ENCODE data around the gene MEF2C. TPM values are rescaled to one million over a fixed set of nuclear protein-coding genes. Genes with fewer than 3 reads are reported as not detected.

Gene MEF2C
- total RNA-seq, 5 donors from 2014 or later (not counting 1 experiment from before 2014, with no cell fraction given): 2.5 to 9.4 (median 4.4) TPM

GRCh38 chr5:88885002-88885401 lies 2.0 kb upstream of the MEF2C start:
- Histone ChIP-seq H3K27me3 (replicated peaks in 1 of 2; ENCODE audit: control insufficient read depth in 2 of 2, extremely low read depth in 1 of 2, insufficient read depth in 2 of 2, low read length in 1 of 2) (peaks cover 0 to 25% of the 10 kb centered on the region in 2 experiments), H3K9me3 (no peaks in the 10 kb centered on the region), H3K4me3 (ENCODE audit: control insufficient read depth in 1 of 2, extremely low read depth in 1 of 2, low read length in 1 of 2) (no peak overlapping the region), H3K4me1 (ENCODE audit: control insufficient read depth in 1 of 2, extremely low read depth in 1 of 2, insufficient read depth in 2 of 2, low read length in 2 of 2) (peaks cover 10 to 15% of the 10 kb centered on the region in 2 experiments), H3K36me3 (ENCODE audit: control insufficient read depth in 2 of 2, extremely low read depth in 1 of 2, insufficient read depth in 1 of 2, low read length in 1 of 2) (no peaks in the 10 kb centered on the region), H3K27ac (ENCODE audit: low read length) (no peak overlapping the region)
- peaks cover 45 to 62% of the 10 kb centered on the region in 2 donors for H3K27me3 Mint-ChIP-seq
- DNase-seq: no peak
- ATAC-seq (replicated peaks in 1 of 4): no peak
- no peaks in the 10 kb centered on the region for H3K9me3 Mint-ChIP-seq
- H3K27ac Mint-ChIP-seq: no peak overlapping the region
- ChIA-PET POLR2A (no interaction called here), CTCF (no interaction called here)
- H3K4me1 Mint-ChIP-seq: peaks cover 26 to 28% (median 28%) of the 10 kb centered on the region in 3 donors
- H3K36me3 Mint-ChIP-seq: no peaks in the 10 kb centered on the region
- no CpG with 5 or more reads among the region's 1 CpG for whole genome bisulfite sequencing (ENCODE audit: insufficient coverage)
- H3K4me3 Mint-ChIP-seq: no peak overlapping the region

DNA sequence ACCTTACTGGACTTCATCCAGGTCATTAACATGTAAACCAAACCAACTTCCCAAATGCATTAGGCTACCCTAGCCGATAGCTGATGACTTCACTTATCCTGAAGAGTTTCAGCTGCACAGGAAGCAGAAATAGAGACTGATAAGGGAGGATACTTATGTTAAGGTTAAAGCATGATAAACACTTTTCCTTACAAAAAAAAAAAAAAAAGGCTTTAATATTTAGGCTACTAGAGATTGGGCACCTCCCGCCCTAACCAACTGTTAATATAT lies 1.6 kb upstream of the MEF2C start:
- ChIA-PET POLR2A (no interaction called here), CTCF (no interaction called here)
- WGBS (ENCODE audit: insufficient coverage): no CpG with 5 or more reads among the region's 2 CpGs
- peaks cover 24 to 28% (median 25%) of the 10 kb centered on the region in 3 donors for H3K4me1 Mint-ChIP-seq
- ATAC-seq (replicated peaks in 1 of 4) (no peak), DNase-seq (no peak)
- H3K27me3 Mint-ChIP-seq: peaks cover 40 to 62% of the 10 kb centered on the region in 2 donors
- H3K9me3 Mint-ChIP-seq: no peaks in the 10 kb centered on the region
- no peak overlapping the region for H3K27ac Mint-ChIP-seq
- peak overlapping the region in 2 of 3 donors; percentile 81 to 91 for H3K4me3 Mint-ChIP-seq
- Histone ChIP-seq H3K27me3 (replicated peaks in 1 of 2; ENCODE audit: control insufficient read depth in 2 of 2, extremely low read depth in 1 of 2, insufficient read depth in 2 of 2, low read length in 1 of 2) (peaks cover 0 to 21% of the 10 kb centered on the region in 2 experiments), H3K9me3 (no peaks in the 10 kb centered on the region), H3K4me3 (ENCODE audit: control insufficient read depth in 1 of 2, extremely low read depth in 1 of 2, low read length in 1 of 2) (peak overlapping the region in 1 of 2 donors; percentile 94), H3K36me3 (ENCODE audit: control insufficient read depth in 2 of 2, extremely low read depth in 1 of 2, insufficient read depth in 1 of 2, low read length in 1 of 2) (no peaks in the 10 kb centered on the region), H3K27ac (ENCODE audit: low read length) (no peak overlapping the region), H3K4me1 (ENCODE audit: control insufficient read depth in 1 of 2, extremely low read depth in 1 of 2, insufficient read depth in 2 of 2, low read length in 2 of 2) (peaks cover 10 to 12% of the 10 kb centered on the region in 2 experiments)
- H3K36me3 Mint-ChIP-seq: no peaks in the 10 kb centered on the region

- Mint-ChIP-seq H3K27me3 (peaks cover 38 to 59% of the 10 kb centered on the region in 2 donors), H3K4me1 (peaks cover 23 to 28% (median 24%) of the 10 kb centered on the region in 3 donors), H3K9me3 (no peaks in the 10 kb centered on the region), H3K4me3 (peak overlapping the region; percentile 74 to 91 (median 81)), H3K27ac (peak overlapping the region in 1 of 2 donors; percentile 38), H3K36me3 (no peaks in the 10 kb centered on the region)
- peaks cover 10% of the 10 kb centered on the region in 2 experiments for H3K4me1 ChIP-seq (ENCODE audit: control insufficient read depth in 1 of 2, extremely low read depth in 1 of 2, insufficient read depth in 2 of 2, low read length in 2 of 2)
- no peak overlapping the region for H3K27ac ChIP-seq (ENCODE audit: low read length)
- ATAC-seq (replicated peaks in 1 of 4) (peak in 1 of 4 experiments; percentile 12), DNase-seq (peak in 1 of 35 experiments; percentile 12)
- WGBS (ENCODE audit: insufficient coverage): 1% methylated on average over 31 of the region's 46 CpGs
- H3K9me3 ChIP-seq: no peaks in the 10 kb centered on the region
- peaks cover 0 to 16% of the 10 kb centered on the region in 2 experiments for H3K27me3 ChIP-seq (replicated peaks in 1 of 2; ENCODE audit: control insufficient read depth in 2 of 2, extremely low read depth in 1 of 2, insufficient read depth in 2 of 2, low read length in 1 of 2)
- H3K4me3 ChIP-seq (ENCODE audit: control insufficient read depth in 1 of 2, extremely low read depth in 1 of 2, low read length in 1 of 2): peak overlapping the region; percentile 21 to 94
- ChIA-PET POLR2A (no interaction called here), CTCF (no interaction called here)
- H3K36me3 ChIP-seq (ENCODE audit: control insufficient read depth in 2 of 2, extremely low read depth in 1 of 2, insufficient read depth in 1 of 2, low read length in 1 of 2): no peaks in the 10 kb centered on the region
Observed at GRCh38 chr5:88883836-88884607, 1.0 kb upstream of the MEF2C start.

GRCh38 chr5:88882276-88883038 lies 527 bp downstream of the MEF2C start:
- Mint-ChIP-seq H3K9me3 (no peaks in the 10 kb centered on the region), H3K4me1 (peaks cover 23 to 28% (median 24%) of the 10 kb centered on the region in 3 donors), H3K36me3 (no peaks in the 10 kb centered on the region), H3K27ac (peak overlapping the region in 1 of 2 donors; percentile 65), H3K4me3 (peak overlapping the region; percentile 69 to 91 (median 84)), H3K27me3 (peaks cover 31 to 49% of the 10 kb centered on the region in 2 donors)
- no peak overlapping the region for H3K27ac ChIP-seq (ENCODE audit: low read length)
- 3% methylated on average over 5 of the region's 15 CpGs for WGBS (ENCODE audit: insufficient coverage)
- H3K27me3 ChIP-seq (replicated peaks in 1 of 2; ENCODE audit: control insufficient read depth in 2 of 2, extremely low read depth in 1 of 2, insufficient read depth in 2 of 2, low read length in 1 of 2): peaks cover 0 to 14% of the 10 kb centered on the region in 2 experiments
- ATAC-seq (replicated peaks in 1 of 4) (no peak), DNase-seq (no peak)
- peak overlapping the region; percentile 6 to 94 for H3K4me3 ChIP-seq (ENCODE audit: control insufficient read depth in 1 of 2, extremely low read depth in 1 of 2, low read length in 1 of 2)
- H3K4me1 ChIP-seq (ENCODE audit: control insufficient read depth in 1 of 2, extremely low read depth in 1 of 2, insufficient read depth in 2 of 2, low read length in 2 of 2): peaks cover 10% of the 10 kb centered on the region in 2 experiments
- no peaks in the 10 kb centered on the region for H3K9me3 ChIP-seq
- ChIA-PET POLR2A (no interaction called here), CTCF (interaction anchor here in 1 of 2 donors (0.5 kb wide), 1 partner anchor 257 kb away, joined by 3 read pairs; no protein-coding TSS in a partner anchor)
- H3K36me3 ChIP-seq (ENCODE audit: control insufficient read depth in 2 of 2, extremely low read depth in 1 of 2, insufficient read depth in 1 of 2, low read length in 1 of 2): no peaks in the 10 kb centered on the region

DNA sequence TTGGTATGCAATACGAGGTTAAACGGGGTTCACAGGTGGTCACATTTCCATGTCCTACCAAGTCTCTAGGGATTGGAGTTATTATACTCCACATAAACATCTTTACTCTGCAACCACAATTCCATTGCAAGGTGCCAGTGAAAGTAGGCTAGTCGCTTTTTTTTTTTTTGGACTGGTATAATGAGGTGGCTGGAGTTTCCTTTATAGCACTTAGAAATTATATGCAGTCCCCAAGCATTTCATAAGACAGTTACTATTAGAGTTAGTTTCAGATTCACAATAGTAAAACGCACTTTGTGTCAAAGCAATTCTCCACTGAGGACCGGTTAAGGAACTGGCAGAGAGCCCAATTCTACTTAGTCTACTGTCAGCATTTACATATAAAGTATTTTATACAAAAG lies 1.4 kb downstream of the MEF2C start:
- Mint-ChIP-seq H3K4me1 (peaks cover 23 to 28% (median 24%) of the 10 kb centered on the region in 3 donors), H3K27ac (no peak overlapping the region), H3K36me3 (no peaks in the 10 kb centered on the region), H3K27me3 (peaks cover 31 to 49% of the 10 kb centered on the region in 2 donors), H3K9me3 (no peaks in the 10 kb centered on the region), H3K4me3 (peak overlapping the region in 1 of 3 donors; percentile 43)
- ATAC-seq (replicated peaks in 1 of 4) (no peak), DNase-seq (no peak)
- Histone ChIP-seq H3K36me3 (ENCODE audit: control insufficient read depth in 2 of 2, extremely low read depth in 1 of 2, insufficient read depth in 1 of 2, low read length in 1 of 2) (no peaks in the 10 kb centered on the region), H3K27me3 (replicated peaks in 1 of 2; ENCODE audit: control insufficient read depth in 2 of 2, extremely low read depth in 1 of 2, insufficient read depth in 2 of 2, low read length in 1 of 2) (peaks cover 0 to 12% of the 10 kb centered on the region in 2 experiments), H3K4me3 (ENCODE audit: control insufficient read depth in 1 of 2, extremely low read depth in 1 of 2, low read length in 1 of 2) (no peak overlapping the region), H3K4me1 (ENCODE audit: control insufficient read depth in 1 of 2, extremely low read depth in 1 of 2, insufficient read depth in 2 of 2, low read length in 2 of 2) (peaks cover 10% of the 10 kb centered on the region in 2 experiments), H3K9me3 (no peaks in the 10 kb centered on the region), H3K27ac (ENCODE audit: low read length) (no peak overlapping the region)
- CTCF ChIA-PET: interaction anchor here in 1 of 2 donors (0.5 kb wide), 1 partner anchor 256 kb away, joined by 3 read pairs; no protein-coding TSS in a partner anchor
- POLR2A ChIA-PET: no interaction called here
- no CpG with 5 or more reads among the region's 5 CpGs for WGBS (ENCODE audit: insufficient coverage)

DNA sequence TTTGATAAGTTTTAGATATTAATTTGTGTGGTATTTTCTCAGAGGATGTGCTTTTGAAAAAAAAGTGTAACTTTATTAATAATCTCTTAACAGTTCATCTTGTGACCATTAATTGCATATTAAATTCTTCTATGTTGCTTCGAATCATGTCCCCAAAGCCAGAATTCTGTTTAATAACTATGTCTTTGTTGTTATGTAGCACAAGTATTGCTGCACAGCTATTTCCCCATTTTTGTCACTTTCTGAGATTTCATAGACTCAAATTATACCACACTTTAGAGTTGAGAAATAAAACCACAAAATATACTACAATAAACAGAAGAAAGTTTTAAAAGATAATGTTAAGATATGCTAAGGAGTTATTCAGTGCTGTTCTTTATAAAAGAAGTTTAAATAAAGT lies 2.8 kb downstream of the MEF2C start:
- WGBS (ENCODE audit: insufficient coverage): no CpG with 5 or more reads among the region's 1 CpG
- no peaks in the 10 kb centered on the region for H3K36me3 Mint-ChIP-seq

More for the DNA sequence above, 2.8 kb downstream of the MEF2C start:
- no peak overlapping the region for H3K27ac Mint-ChIP-seq
- peak overlapping the region in 1 of 3 donors; percentile 17 for H3K4me3 Mint-ChIP-seq
- ATAC-seq (replicated peaks in 1 of 4) (no peak), DNase-seq (no peak)
- peaks cover 25 to 40% of the 10 kb centered on the region in 2 donors for H3K27me3 Mint-ChIP-seq
- peaks cover 23 to 24% (median 24%) of the 10 kb centered on the region in 3 donors for H3K4me1 Mint-ChIP-seq
- ChIA-PET CTCF (no interaction called here), POLR2A (no interaction called here)
- Histone ChIP-seq H3K36me3 (ENCODE audit: control insufficient read depth in 2 of 2, extremely low read depth in 1 of 2, insufficient read depth in 1 of 2, low read length in 1 of 2) (no peaks in the 10 kb centered on the region), H3K9me3 (no peaks in the 10 kb centered on the region), H3K4me1 (ENCODE audit: control insufficient read depth in 1 of 2, extremely low read depth in 1 of 2, insufficient read depth in 2 of 2, low read length in 2 of 2) (peaks cover 10% of the 10 kb centered on the region in 2 experiments), H3K4me3 (ENCODE audit: control insufficient read depth in 1 of 2, extremely low read depth in 1 of 2, low read length in 1 of 2) (no peak overlapping the region), H3K27me3 (replicated peaks in 1 of 2; ENCODE audit: control insufficient read depth in 2 of 2, extremely low read depth in 1 of 2, insufficient read depth in 2 of 2, low read length in 1 of 2) (peaks cover 0 to 12% of the 10 kb centered on the region in 2 experiments), H3K27ac (ENCODE audit: low read length) (no peak overlapping the region)
- no peaks in the 10 kb centered on the region for H3K9me3 Mint-ChIP-seq

All from T-cell (primary cell).